AG09309 (cell line): ENCODE results near the gene ZNF225.
"Not testable (repeated sequence)": the region's sequence is repeated elsewhere in the genome, so short reads cannot be mapped to it uniquely, and the experiment has no call there.

Source experiments
- DNase-seq: peaks from one replicate; pipeline ENCODE4 v3.0.0-alpha.2; 2010; ENCODE audit warnings: low read depth
- H3K4me3 ChIP-seq: 2 replicates; pipeline ENCODE4 v1.5.1; 2011; ENCODE audit warnings: mild to moderate bottlenecking, low read depth, low read length, moderate library complexity; ENCODE audit not compliant: control insufficient read depth
- CTCF ChIP-seq: IDR thresholded peaks from 2 replicates; pipeline ENCODE4 v1.5.1; 2011; ENCODE audit warnings: mild to moderate bottlenecking, low read depth, low read length, inconsistent platforms; ENCODE audit not compliant: insufficient read depth, control insufficient read depth; ENCODE audit errors: missing control alignments

ZNF225 gene

GRCh38 chr19:44113784-44114390, 688 bp downstream of the ZNF225 start:
- no peak for DNase-seq
- TF ChIP-seq CTCF, result no peak
- H3K4me3 ChIP-seq, result peak overlapping the region; percentile 94

- DNase-seq, H3K4me3 ChIP-seq: not testable (repeated sequence)
These were observed 8.0 kb downstream of the ZNF225 start for GRCh38 chr19:44121162-44121561.

- TF ChIP-seq CTCF, result no peak
- DNase-seq, result no peak
- H3K4me3 ChIP-seq, result no peak overlapping the region
These were observed 18.8 kb downstream of the ZNF225 start for GRCh38 chr19:44131955-44132354.

GRCh38 chr19:44141191-44142058, 28.2 kb downstream of the ZNF225 start, which contains the start of gene ZNF234:
Gene ZNF234, plus strand, starts transcription at chr19:44141554. Its CDS starts 3,079 bp downstream, at chr19:44144633.
- DNase-seq, result peak; percentile 56
- H3K4me3 ChIP-seq, result peak within 1 kb of the TSS; percentile 100

GRCh38 chr19:44142059-44142433, 28.8 kb downstream of the ZNF225 start:
- no peak for DNase-seq
- H3K4me3 ChIP-seq, result peak overlapping the region; percentile 100
- TF ChIP-seq CTCF, result no peak

More at GRCh38 chr19:44141191-44142058, 28.2 kb downstream of the ZNF225 start, which contains the start of gene ZNF234:
- peak; percentile 10 for TF ChIP-seq CTCF

- no peak overlapping the region for H3K4me3 ChIP-seq
- DNase-seq, result no peak
- TF ChIP-seq CTCF, result no peak
These were observed 36.6 kb downstream of the ZNF225 start for GRCh38 chr19:44149776-44150175.

GRCh38 chr19:44151491-44151890, 38.3 kb downstream of the ZNF225 start:
- no peak for DNase-seq
- no peak overlapping the region for H3K4me3 ChIP-seq
- TF ChIP-seq CTCF, result no peak
